Renal cortical epithelial cell (primary cell): ENCODE results near the gene ERN2. TPM values are rescaled to one million over a fixed set of nuclear protein-coding genes. Genes with fewer than 3 reads are reported as not detected.

ENCODE experiments used
- DNase-seq: peaks from one replicate; pipeline ENCODE4 v3.0.0-alpha.2; 2011; ENCODE audit warnings: low read depth
- total RNA-seq: library from RNA; depleted of rRNA; stranded (reverse); fragments of >200 nt; gene quantifications from 2 replicates; pipeline ENCODE4 v1.2.3, GENCODE V29; 2014

The ERN2 gene
- total RNA-seq, 1 donor from 2014 or later = 0.15 TPM

- no peak for DNase-seq
Measured at GRCh38 chr16:23689442-23690187, 23.4 kb downstream of the ERN2 start.

- no peak for DNase-seq
Measured at GRCh38 chr16:23687034-23687808, 25.8 kb downstream of the ERN2 start.

GRCh38 chr16:23683487-23683886, 29.5 kb downstream of the ERN2 start:
- DNase-seq = no peak

- DNase-seq = no peak
Measured at GRCh38 chr16:23682181-23682580, 30.8 kb downstream of the ERN2 start.

GRCh38 chr16:23679986-23680336, 33.1 kb downstream of the ERN2 start:
- no peak for DNase-seq

- DNase-seq = peak; percentile 35
Measured at GRCh38 chr16:23679274-23679985, 33.6 kb downstream of the ERN2 start.

- peak; percentile 67 for DNase-seq
Measured at GRCh38 chr16:23678430-23679273, 34.4 kb downstream of the ERN2 start, which contains the start of gene PLK1. TSS of gene PLK1 (plus strand) at chr16:23678889. CDS start at chr16:23678933, 44 bp downstream.

- DNase-seq = no peak
Measured at GRCh38 chr16:23676924-23677480, 36.0 kb downstream of the ERN2 start.

GRCh38 chr16:23673971-23674614, 38.9 kb downstream of the ERN2 start:
- DNase-seq = no peak

GRCh38 chr16:23670137-23670776, 42.8 kb downstream of the ERN2 start:
- peak; percentile 97 for DNase-seq

- DNase-seq = peak; percentile 40
Measured at GRCh38 chr16:23668873-23669272, 44.1 kb downstream of the ERN2 start.

GRCh38 chr16:23668225-23668624, 44.8 kb downstream of the ERN2 start:
- no peak for DNase-seq

- no peak for DNase-seq
Measured at GRCh38 chr16:23667355-23667659, 45.7 kb downstream of the ERN2 start.

- DNase-seq = no peak
Measured at GRCh38 chr16:23666571-23667354, 46.3 kb downstream of the ERN2 start.

- DNase-seq = no peak
Measured at GRCh38 chr16:23663918-23664317, 49.1 kb downstream of the ERN2 start.

GRCh38 chr16:23651943-23652468, 61.0 kb downstream of the ERN2 start:
- DNase-seq = no peak

GRCh38 chr16:23650674-23651416, 62.2 kb downstream of the ERN2 start:
- peak; percentile 24 for DNase-seq

GRCh38 chr16:23642246-23642774, 70.7 kb downstream of the ERN2 start:
- DNase-seq = no peak
